ENCODE results near the gene EFCAB14.
"Not testable (repeated sequence)": the region's sequence is repeated elsewhere in the genome, so short reads cannot be mapped to it uniquely, and the experiment has no call there.

EFCAB14 gene

DNA sequence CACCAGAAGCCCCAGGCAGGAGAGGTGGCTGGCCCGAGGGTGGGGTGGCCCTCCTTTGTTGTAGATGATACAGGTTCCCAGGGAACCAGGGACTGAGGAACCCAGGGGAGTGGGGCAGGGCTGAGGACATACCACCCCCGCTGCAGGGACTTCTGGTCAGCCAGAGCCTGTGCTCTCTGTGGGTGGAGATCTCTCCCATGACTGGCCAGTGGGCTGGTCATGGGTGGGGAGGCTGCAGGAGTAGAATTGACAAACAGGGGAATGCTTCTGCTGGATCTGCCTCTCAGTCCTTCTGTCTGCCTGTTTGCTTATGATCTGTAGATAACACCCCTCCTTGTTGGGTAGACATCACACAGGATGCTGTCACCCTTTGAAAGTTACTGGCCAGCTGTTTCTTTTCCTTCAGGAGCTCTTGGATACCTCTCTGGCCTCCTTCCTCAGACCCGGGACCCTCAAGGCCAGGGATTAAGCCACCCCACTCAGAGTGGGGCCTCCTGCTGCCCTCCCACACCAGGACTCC, 2.8 kb upstream of the EFCAB14 start:
- DNase-seq, result no peak

GRCh38 chr1:46721204-46721603, 2.3 kb upstream of the EFCAB14 start:
- no peak for DNase-seq

GRCh38 chr1:46720319-46720718, 1.4 kb upstream of the EFCAB14 start:
- not testable (repeated sequence) for DNase-seq

DNA sequence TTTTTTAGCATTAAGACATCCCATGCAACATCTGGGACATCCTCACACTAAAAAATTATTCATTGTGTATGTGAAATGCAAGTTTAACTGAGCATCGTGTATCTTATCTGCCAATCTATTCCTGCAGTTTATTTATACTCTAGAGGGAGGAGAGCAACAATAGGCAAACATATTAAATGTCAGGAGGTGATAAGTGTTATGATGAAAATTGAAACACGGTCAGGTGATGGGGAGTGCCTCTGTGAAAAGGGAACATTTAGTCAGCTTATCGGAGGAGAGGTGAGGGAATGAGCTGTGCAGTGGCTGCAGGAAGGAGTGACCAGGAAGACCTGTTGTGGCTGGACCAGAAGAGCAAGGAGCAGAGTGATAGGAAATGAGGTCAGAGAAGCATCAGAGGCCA, 775 bp upstream of the EFCAB14 start:
- DNase-seq, result no peak

- no peak for DNase-seq
Observed at GRCh38 chr1:46718340-46718726, 581 bp downstream of the EFCAB14 start.

- no peak for DNase-seq
Observed at GRCh38 chr1:46717654-46718053, 1.3 kb downstream of the EFCAB14 start.

- DNase-seq, result no peak
Observed at GRCh38 chr1:46714976-46715375, 3.9 kb downstream of the EFCAB14 start.

GRCh38 chr1:46708121-46708520, 10.8 kb downstream of the EFCAB14 start:
- DNase-seq, result no peak

DNA sequence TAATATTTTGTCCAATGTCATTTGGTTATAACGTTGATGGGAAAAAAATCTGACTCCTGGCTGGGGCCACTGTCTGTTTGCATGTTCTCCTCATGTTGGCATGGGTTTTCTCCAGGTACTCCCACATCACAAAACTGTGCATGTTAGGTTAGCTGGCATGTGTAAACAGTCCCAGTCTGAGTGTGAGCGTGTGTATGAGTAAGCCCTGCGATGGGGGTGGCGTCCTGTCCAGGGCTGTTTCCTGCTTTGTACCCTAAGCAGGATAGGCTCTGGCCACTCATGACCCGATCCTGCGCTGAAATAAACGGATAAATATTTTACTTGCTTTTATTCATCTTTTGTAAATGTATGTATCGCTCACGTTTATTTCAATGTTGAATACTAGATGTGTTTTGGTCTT, 13.5 kb downstream of the EFCAB14 start:
- DNase-seq, result no peak

DNA sequence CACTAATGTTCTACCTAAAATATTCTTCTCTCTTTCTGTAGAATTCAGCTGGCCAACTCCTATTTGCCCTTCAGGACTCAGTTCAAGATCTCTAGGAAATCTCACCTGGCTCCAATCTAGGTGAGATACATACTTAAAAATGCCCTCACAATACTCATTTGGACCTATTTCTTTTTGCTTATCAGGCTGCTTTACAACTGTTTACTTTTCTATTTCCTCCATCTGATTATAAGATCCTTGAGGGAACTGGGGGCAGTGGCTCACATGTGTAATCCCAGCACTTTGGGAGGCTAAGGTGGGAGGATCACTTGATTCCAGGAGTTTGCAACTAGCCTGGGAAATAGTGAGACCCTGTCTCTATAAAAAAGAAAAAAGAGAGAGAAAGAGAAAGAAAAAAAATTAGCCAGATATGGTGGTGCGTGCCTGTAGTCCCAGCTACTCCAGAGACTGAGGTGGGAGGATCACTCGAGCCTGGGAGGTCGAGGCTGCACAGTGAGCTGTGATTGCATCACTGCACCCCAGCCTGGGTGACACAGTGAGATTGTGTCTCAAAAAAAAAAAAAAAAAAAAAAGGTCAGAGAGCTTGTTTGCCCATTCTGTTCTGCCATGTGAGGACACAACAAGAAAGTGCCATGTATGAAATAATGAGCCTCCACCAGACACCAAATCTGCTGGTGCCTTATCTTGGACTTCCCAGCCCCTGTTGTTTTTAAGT, 14.8 kb downstream of the EFCAB14 start:
- no peak for DNase-seq

- DNase-seq, result no peak
Observed at GRCh38 chr1:46699666-46700065, 19.2 kb downstream of the EFCAB14 start.

GRCh38 chr1:46697053-46697452, 21.9 kb downstream of the EFCAB14 start:
- no peak for DNase-seq

GRCh38 chr1:46694676-46695075, 24.2 kb downstream of the EFCAB14 start:
- DNase-seq, result not testable (repeated sequence)

GRCh38 chr1:46692811-46693770, 25.8 kb downstream of the EFCAB14 start:
- no peak for DNase-seq

DNA sequence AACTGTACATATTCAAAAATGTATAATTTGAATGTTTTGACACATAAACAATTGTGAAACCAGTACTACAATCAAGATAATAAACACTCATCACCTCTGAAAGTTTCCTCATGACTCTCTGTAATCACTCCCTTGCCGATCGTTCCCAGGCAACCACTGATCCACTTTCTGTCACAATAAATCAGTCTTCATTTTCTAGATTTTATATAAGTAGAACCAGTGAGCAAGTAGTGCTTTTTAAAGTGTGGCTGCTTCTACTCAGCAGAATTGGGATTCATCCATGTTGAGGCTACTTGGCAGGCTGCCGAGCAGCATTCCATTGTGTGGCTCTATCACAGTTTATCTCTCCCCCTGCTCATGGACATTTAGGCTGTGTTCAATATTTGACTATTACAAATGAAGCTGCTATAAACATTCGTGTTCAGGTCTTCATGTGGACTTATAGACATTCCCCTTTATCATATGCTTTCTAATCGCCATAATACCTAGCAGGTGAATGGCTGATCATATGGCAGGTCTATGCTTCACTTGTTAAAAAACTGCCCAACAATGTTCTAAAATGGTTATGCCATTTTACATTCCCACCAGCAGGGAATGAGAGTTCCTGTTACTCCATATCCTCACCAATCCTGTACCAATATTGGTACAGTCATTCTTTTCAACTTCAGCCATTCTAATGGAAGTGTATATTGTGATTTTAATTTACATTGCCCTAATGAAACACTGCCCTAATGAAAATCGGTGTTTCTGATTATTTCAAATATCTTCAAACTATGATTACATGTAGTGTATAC, 26.7 kb downstream of the EFCAB14 start:
- DNase-seq, result no peak

- DNase-seq, result no peak
Observed at GRCh38 chr1:46690931-46691421, 27.9 kb downstream of the EFCAB14 start.

GRCh38 chr1:46689897-46690296, 29.0 kb downstream of the EFCAB14 start:
- no peak for DNase-seq

- no peak for DNase-seq
Observed at GRCh38 chr1:46689356-46689755, 29.6 kb downstream of the EFCAB14 start.

DNA sequence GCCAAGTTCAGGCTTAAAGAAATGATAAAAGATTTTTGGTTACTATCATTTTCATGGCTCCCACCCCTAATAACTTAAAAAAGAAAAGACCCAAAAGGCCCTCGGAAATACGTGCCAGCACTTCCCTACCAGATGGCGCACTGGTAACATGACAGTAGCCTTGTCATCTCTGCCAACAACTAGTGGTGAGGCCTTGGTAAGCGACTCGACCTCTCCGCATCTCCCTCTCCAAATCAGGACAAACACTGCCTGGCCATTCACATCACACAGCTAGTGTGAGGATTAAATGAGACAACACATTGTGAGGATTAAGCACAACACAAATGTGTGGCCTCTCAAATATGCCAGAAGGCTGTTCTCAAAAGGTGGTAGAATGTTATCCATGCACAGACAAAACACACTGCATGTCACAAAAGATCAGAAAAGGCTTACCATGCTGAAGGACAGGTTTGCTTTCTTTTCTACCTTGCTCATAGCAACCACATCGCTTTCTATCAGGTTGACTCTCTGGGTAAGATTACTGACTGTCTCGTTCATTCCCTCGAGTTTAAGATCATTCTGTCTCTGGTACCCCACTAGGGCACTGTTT, 30.9 kb downstream of the EFCAB14 start:
- DNase-seq, result no peak

DNA sequence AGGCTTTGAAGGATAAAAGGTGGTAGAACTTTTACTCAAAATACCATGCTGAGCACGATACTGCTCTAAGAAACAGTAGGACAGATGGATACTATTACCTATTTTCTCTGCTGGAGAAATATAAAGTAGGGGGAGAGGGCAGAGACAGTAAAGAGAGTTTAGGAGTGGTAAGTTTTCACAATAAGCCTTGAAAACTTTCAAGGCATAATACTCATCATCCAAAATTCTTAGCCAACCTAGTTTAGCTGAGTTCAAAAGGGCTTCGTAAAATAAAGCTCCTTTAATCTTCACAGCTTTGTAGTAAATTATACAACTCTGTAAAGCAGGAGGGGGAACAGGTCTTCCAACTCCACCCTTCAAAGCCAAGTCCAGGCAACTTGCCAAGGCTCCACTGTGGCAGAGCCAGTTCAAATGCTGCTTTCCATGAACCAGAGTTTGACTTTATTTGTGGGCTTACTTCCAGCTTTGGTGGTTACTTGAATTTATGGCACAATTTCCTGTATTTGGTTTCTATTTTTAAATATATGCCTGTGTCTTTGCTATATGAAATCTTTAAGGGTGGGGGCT, 31.7 kb downstream of the EFCAB14 start:
- DNase-seq, result no peak

DNA sequence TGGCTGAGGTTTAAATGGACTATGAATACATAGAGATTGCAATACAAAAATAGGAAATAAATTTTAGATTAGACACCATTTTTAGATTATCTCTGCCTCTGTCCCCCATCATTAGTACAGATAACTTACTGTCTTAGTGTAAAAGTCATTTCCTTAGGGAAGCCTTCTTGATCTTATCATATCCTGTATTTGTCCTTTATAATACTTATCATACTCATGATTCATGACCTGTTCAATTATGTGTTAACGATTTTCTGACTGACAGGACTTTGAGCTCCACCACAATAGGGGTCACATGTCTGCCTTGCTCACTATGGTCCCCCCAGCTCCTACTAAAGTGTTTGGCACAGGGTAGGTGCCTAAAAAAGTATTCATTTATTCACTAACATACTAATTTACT, 32.7 kb downstream of the EFCAB14 start:
- DNase-seq, result no peak

DNA sequence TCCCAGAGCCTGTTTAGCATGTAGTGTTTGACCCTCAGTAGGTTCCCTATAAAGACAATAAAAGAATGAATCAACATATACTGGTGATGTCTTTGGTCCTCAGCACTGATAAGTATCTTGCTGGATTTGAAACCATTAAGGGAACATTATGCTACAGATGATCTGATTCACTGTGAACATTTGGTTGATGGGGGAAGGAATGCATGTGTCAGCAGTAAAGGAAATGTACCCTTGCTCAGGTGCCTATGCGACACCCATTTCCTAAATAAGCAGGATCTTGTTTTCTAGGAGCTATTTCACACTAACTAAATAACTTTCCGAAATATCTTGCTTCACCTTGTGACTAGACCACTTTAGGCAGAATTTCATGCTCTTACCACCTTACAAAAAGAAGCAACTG, 34.2 kb downstream of the EFCAB14 start:
- no peak for DNase-seq

Measured in CD4-positive, alpha-beta T cell treated with Interleukin-4 for 4 hours (primary cell).